Activated CD8-positive, alpha-beta memory T cell treated with anti-CD3 and anti-CD28 coated beads, Interleukin-2, amount 10 ng/mL, durations not matched to agents 7 days and 5 days (primary cell): ENCODE data around the gene UBE2G2. TPM values are rescaled to one million over a fixed set of nuclear protein-coding genes. Genes with fewer than 3 reads are reported as not detected.

Experiments used
- ATAC-seq: fragments of 150-1000 bp; cut with Tn5 transposase; one replicate; pipeline ENCODE4 v1.10.0; 2021; ENCODE audit warnings: moderate library complexity
- CTCF ChIA-PET: fragments of 350-600 bp; sonication (Branson Sonifier 250); formaldehyde crosslinking; loops from one replicate; lab custom pipeline; 2021; ENCODE audit warnings: antibody characterized with exemption; lab: Charles Lee
- DNase-seq: peaks from one replicate; pipeline ENCODE4 v3.0.0-alpha.2; 2020
- H3K27ac Mint-ChIP-seq: one replicate; pipeline ENCODE4 v1.8.0; 2021; ENCODE audit warnings: mild to moderate bottlenecking, mixed read lengths
- H3K27me3 Mint-ChIP-seq: one replicate; pipeline ENCODE4 v1.8.0; 2021; ENCODE audit warnings: mixed read lengths
- H3K36me3 Mint-ChIP-seq: one replicate; pipeline ENCODE4 v1.8.0; 2021; ENCODE audit warnings: mild to moderate bottlenecking, mixed read lengths
- H3K4me1 Mint-ChIP-seq: one replicate; pipeline ENCODE4 v1.8.0; 2021; ENCODE audit warnings: mixed read lengths
- H3K4me3 Mint-ChIP-seq: one replicate; pipeline ENCODE4 v1.8.0; 2021; ENCODE audit warnings: mild to moderate bottlenecking, moderate library complexity, mixed read lengths
- H3K9me3 Mint-ChIP-seq: one replicate; pipeline ENCODE4 v1.8.0; 2022; ENCODE audit warnings: low read depth, mixed read lengths
- total RNA-seq, 2 experiments: library from RNA; stranded (reverse); gene quantifications; one replicate each; pipeline ENCODE4 v1.2.3, GENCODE V29; 2021

Gene UBE2G2
- total RNA-seq, 2 experiments from 2014 or later = 103 to 121 TPM

GRCh38 chr21:44842721-44843445 lies 41.3 kb upstream of the UBE2G2 start:
- Mint-ChIP-seq H3K36me3 (no peaks in the 10 kb centered on the region), H3K27ac (no peak overlapping the region), H3K4me3 (no peak overlapping the region), H3K4me1 (peaks cover 8% of the 10 kb centered on the region), H3K27me3 (peaks cover 6% of the 10 kb centered on the region), H3K9me3 (no peaks in the 10 kb centered on the region)
- CTCF ChIA-PET = no interaction called here
- DNase-seq (no peak), ATAC-seq (no peak)

GRCh38 chr21:44842087-44842486 lies 40.5 kb upstream of the UBE2G2 start:
- CTCF ChIA-PET = interaction anchor here (0.7 kb wide), 1 partner anchor 759 kb away, joined by 3 read pairs; no protein-coding TSS in a partner anchor
- Mint-ChIP-seq H3K4me3 (no peak overlapping the region), H3K4me1 (peaks cover 8% of the 10 kb centered on the region), H3K27me3 (peaks cover 6% of the 10 kb centered on the region), H3K27ac (no peak overlapping the region), H3K9me3 (no peaks in the 10 kb centered on the region), H3K36me3 (no peaks in the 10 kb centered on the region)
- ATAC-seq (no peak), DNase-seq (no peak)

- H3K27me3 Mint-ChIP-seq = peaks cover 6% of the 10 kb centered on the region
- DNase-seq (no peak), ATAC-seq (no peak)
- no peaks in the 10 kb centered on the region for H3K9me3 Mint-ChIP-seq
- no peaks in the 10 kb centered on the region for H3K4me1 Mint-ChIP-seq
- CTCF ChIA-PET = no interaction called here
- no peak overlapping the region for H3K27ac Mint-ChIP-seq
- H3K36me3 Mint-ChIP-seq = no peaks in the 10 kb centered on the region
- H3K4me3 Mint-ChIP-seq = no peak overlapping the region
Measured at GRCh38 chr21:44840771-44841170, 39.2 kb upstream of the UBE2G2 start.

- CTCF ChIA-PET = no interaction called here
- Mint-ChIP-seq H3K27me3 (peaks cover 3% of the 10 kb centered on the region), H3K36me3 (no peaks in the 10 kb centered on the region), H3K4me1 (no peaks in the 10 kb centered on the region), H3K9me3 (no peaks in the 10 kb centered on the region), H3K4me3 (no peak overlapping the region), H3K27ac (no peak overlapping the region)
- DNase-seq (no peak), ATAC-seq (no peak)
Measured at GRCh38 chr21:44838951-44839350, 37.3 kb upstream of the UBE2G2 start.

GRCh38 chr21:44838039-44838895 lies 36.6 kb upstream of the UBE2G2 start:
- no peak for ATAC-seq
- peaks cover 3% of the 10 kb centered on the region for H3K27me3 Mint-ChIP-seq
- CTCF ChIA-PET = no interaction called here
- H3K36me3 Mint-ChIP-seq = no peaks in the 10 kb centered on the region
- no peaks in the 10 kb centered on the region for H3K4me1 Mint-ChIP-seq
- H3K27ac Mint-ChIP-seq = no peak overlapping the region
- no peak for DNase-seq
- no peak overlapping the region for H3K4me3 Mint-ChIP-seq
- H3K9me3 Mint-ChIP-seq = no peaks in the 10 kb centered on the region

- no peak overlapping the region for H3K4me3 Mint-ChIP-seq
- CTCF ChIA-PET = no interaction called here
- no peaks in the 10 kb centered on the region for H3K36me3 Mint-ChIP-seq
- no peak overlapping the region for H3K27ac Mint-ChIP-seq
- H3K27me3 Mint-ChIP-seq = peaks cover under 1% of the 10 kb centered on the region
- ATAC-seq (no peak), DNase-seq (no peak)
- no peaks in the 10 kb centered on the region for H3K4me1 Mint-ChIP-seq
- H3K9me3 Mint-ChIP-seq = no peaks in the 10 kb centered on the region
Measured at GRCh38 chr21:44837537-44837936, 35.9 kb upstream of the UBE2G2 start.

GRCh38 chr21:44836666-44837471 lies 35.2 kb upstream of the UBE2G2 start:
- CTCF ChIA-PET = no interaction called here
- DNase-seq (no peak), ATAC-seq (no peak)
- Mint-ChIP-seq H3K27me3 (no peaks in the 10 kb centered on the region), H3K9me3 (no peaks in the 10 kb centered on the region), H3K4me3 (no peak overlapping the region), H3K27ac (no peak overlapping the region), H3K36me3 (no peaks in the 10 kb centered on the region), H3K4me1 (no peaks in the 10 kb centered on the region)

- no peak overlapping the region for H3K4me3 Mint-ChIP-seq
- H3K36me3 Mint-ChIP-seq = no peaks in the 10 kb centered on the region
- no peaks in the 10 kb centered on the region for H3K9me3 Mint-ChIP-seq
- H3K27ac Mint-ChIP-seq = no peak overlapping the region
- CTCF ChIA-PET = no interaction called here
- H3K27me3 Mint-ChIP-seq = no peaks in the 10 kb centered on the region
- H3K4me1 Mint-ChIP-seq = no peaks in the 10 kb centered on the region
- no peak for DNase-seq
- ATAC-seq = no peak
Measured at GRCh38 chr21:44836349-44836665, 34.7 kb upstream of the UBE2G2 start.

- Mint-ChIP-seq H3K27me3 (no peaks in the 10 kb centered on the region), H3K4me1 (no peaks in the 10 kb centered on the region), H3K27ac (no peak overlapping the region), H3K36me3 (no peaks in the 10 kb centered on the region), H3K4me3 (no peak overlapping the region), H3K9me3 (no peaks in the 10 kb centered on the region)
- DNase-seq (no peak), ATAC-seq (no peak)
- CTCF ChIA-PET = no interaction called here
Measured at GRCh38 chr21:44835647-44835973, 34.0 kb upstream of the UBE2G2 start.

GRCh38 chr21:44834951-44835646 lies 33.5 kb upstream of the UBE2G2 start:
- CTCF ChIA-PET = no interaction called here
- Mint-ChIP-seq H3K27me3 (no peaks in the 10 kb centered on the region), H3K4me1 (no peaks in the 10 kb centered on the region), H3K27ac (no peak overlapping the region), H3K4me3 (no peak overlapping the region), H3K36me3 (no peaks in the 10 kb centered on the region), H3K9me3 (no peaks in the 10 kb centered on the region)
- no peak for DNase-seq
- ATAC-seq = no peak

GRCh38 chr21:44834231-44834950 lies 32.8 kb upstream of the UBE2G2 start:
- Mint-ChIP-seq H3K27ac (no peak overlapping the region), H3K4me1 (no peaks in the 10 kb centered on the region), H3K27me3 (peaks cover 4% of the 10 kb centered on the region), H3K36me3 (no peaks in the 10 kb centered on the region), H3K4me3 (no peak overlapping the region), H3K9me3 (no peaks in the 10 kb centered on the region)
- CTCF ChIA-PET = no interaction called here
- ATAC-seq = no peak
- no peak for DNase-seq

GRCh38 chr21:44833663-44834062 lies 32.0 kb upstream of the UBE2G2 start:
- Mint-ChIP-seq H3K9me3 (peaks cover 1% of the 10 kb centered on the region), H3K36me3 (no peaks in the 10 kb centered on the region), H3K27me3 (peaks cover 6% of the 10 kb centered on the region), H3K4me3 (no peak overlapping the region), H3K4me1 (no peaks in the 10 kb centered on the region), H3K27ac (no peak overlapping the region)
- CTCF ChIA-PET = no interaction called here
- DNase-seq (no peak), ATAC-seq (no peak)
